Endodermal cell (in vitro differentiated cells): ENCODE data around the gene TAL2. TPM values are rescaled to one million over a fixed set of nuclear protein-coding genes. Genes with fewer than 3 reads are reported as not detected.

Experiments
- DNase-seq: peaks from one replicate; pipeline ENCODE4 v3.0.0-alpha.2; 2017
- H3K27ac ChIP-seq: 2 replicates; pipeline ENCODE4 v1.5.1; 2013; ENCODE audit warnings: mild to moderate bottlenecking, low read depth, low read length, moderate library complexity
- H3K27me3 ChIP-seq: 2 replicates; pipeline ENCODE4 v1.6.1; 2013; ENCODE audit warnings: mild to moderate bottlenecking, low read length, moderate library complexity; ENCODE audit not compliant: insufficient read depth, control insufficient read depth, poor library complexity, severe bottlenecking
- H3K36me3 ChIP-seq: 2 replicates; pipeline ENCODE4 v1.7.0; 2013; ENCODE audit warnings: mild to moderate bottlenecking, low read length, moderate library complexity; ENCODE audit not compliant: control insufficient read depth, insufficient read depth
- H3K4me1 ChIP-seq: one replicate; pipeline ENCODE4 v1.7.0; 2013; ENCODE audit warnings: low read length; ENCODE audit not compliant: control insufficient read depth, insufficient read depth
- H3K4me3 ChIP-seq: 2 replicates; pipeline ENCODE4 v1.5.1; 2013; ENCODE audit warnings: mild to moderate bottlenecking, low read length, moderate library complexity
- H3K9ac ChIP-seq: 2 replicates; pipeline ENCODE4 v1.6.1; 2013; ENCODE audit warnings: mild to moderate bottlenecking, low read length, moderate library complexity; ENCODE audit not compliant: poor library complexity, severe bottlenecking; ENCODE audit errors: extremely low read depth
- H3K9me3 ChIP-seq: 2 replicates; pipeline ENCODE4 v1.6.1; 2013; ENCODE audit warnings: mild to moderate bottlenecking, low read length, moderate library complexity; ENCODE audit not compliant: control insufficient read depth
- H3K27ac Mint-ChIP-seq: 2 replicates; pipeline ENCODE4 v1.8.0; 2020; ENCODE audit warnings: mixed read lengths
- H3K27me3 Mint-ChIP-seq: 2 replicates; pipeline ENCODE4 v1.8.0; 2021; ENCODE audit warnings: mild to moderate bottlenecking, mixed read lengths; ENCODE audit not compliant: insufficient read depth
- H3K36me3 Mint-ChIP-seq: 2 replicates; pipeline ENCODE4 v1.8.0; 2020; ENCODE audit warnings: low read depth, mixed read lengths
- H3K4me1 Mint-ChIP-seq: 2 replicates; pipeline ENCODE4 v1.8.0; 2020; ENCODE audit warnings: mixed read lengths
- H3K4me3 Mint-ChIP-seq: 2 replicates; pipeline ENCODE4 v1.8.0; 2020; ENCODE audit warnings: mild to moderate bottlenecking, moderate library complexity, mixed read lengths
- H3K9me3 Mint-ChIP-seq: 2 replicates; pipeline ENCODE4 v1.8.0; 2020; ENCODE audit warnings: mild to moderate bottlenecking, mixed read lengths
- WGBS, 2 experiments: methylation state at CpG; one replicate each; pipeline versions ENCODE4 v1.1.5 to v1.1.7; 2013; ENCODE audit warnings: missing lambda C conversion rate in 2 of 2, mixed read lengths in 1 of 2; ENCODE audit not compliant: insufficient coverage in 1 of 2, insufficient read length in 1 of 2; 5-methylcytosine and 5-hydroxymethylcytosine counted together
- long read RNA-seq, 4 experiments: library from polyadenylated mRNA in 2 of 4; library from RNA in 1 of 4; library from capped mRNA in 1 of 4; stranded (forward) in 3 of 4; unstranded in 1 of 4; transcript quantifications; one replicate each; pipeline ENCODE4 v2.0.0, GENCODE V29; 2020 to 2021; ENCODE audit warnings: inconsistent platforms in 1 of 4
- polyA plus RNA-seq, 2 experiments: library from polyadenylated mRNA; stranded (reverse); fragments of 50-300 nt; gene quantifications; one replicate each; pipeline ENCODE4 v1.2.3, GENCODE V29; 2013
- total RNA-seq, 2 donors: library from RNA; stranded (reverse); fragmentation: NEBNext Ultra II Directional in 1 of 2; extraction: Animal tissue kit (Norgen Biotek cat#: 25700) in 1 of 2; gene quantifications; 2 replicates in 1 of 2; 3 replicates in 1 of 2; pipeline ENCODE4 v1.2.1, GENCODE V29; 2021
- TF ChIP-seq, protein P1 (sequence below): fragments of 200-600 bp; sonication (generic); conservative IDR thresholded peaks from 2 replicates; pipeline ENCODE4 v1.5.0; 2021; ENCODE audit warnings: antibody characterized with exemption, mild to moderate bottlenecking

TAL2 gene
- total RNA-seq: 1 to 10 TPM; 4.1 to 7.0 TPM
- 4.0 TPM for polyA plus RNA-seq (2013, experiment 1 of 2)
- 2.7 TPM for polyA plus RNA-seq (2013, experiment 2 of 2)
- long read RNA-seq, experiment 1, partial matches to known transcripts: 0 of 3 reads
- long read RNA-seq, experiment 1, other reads (novel, unspliced or antisense): 0 of 3 reads
- long read RNA-seq, experiment 2: 0 reads
- long read RNA-seq, experiment 3: 0 reads
- long read RNA-seq, experiment 4: 0 reads

DNA sequence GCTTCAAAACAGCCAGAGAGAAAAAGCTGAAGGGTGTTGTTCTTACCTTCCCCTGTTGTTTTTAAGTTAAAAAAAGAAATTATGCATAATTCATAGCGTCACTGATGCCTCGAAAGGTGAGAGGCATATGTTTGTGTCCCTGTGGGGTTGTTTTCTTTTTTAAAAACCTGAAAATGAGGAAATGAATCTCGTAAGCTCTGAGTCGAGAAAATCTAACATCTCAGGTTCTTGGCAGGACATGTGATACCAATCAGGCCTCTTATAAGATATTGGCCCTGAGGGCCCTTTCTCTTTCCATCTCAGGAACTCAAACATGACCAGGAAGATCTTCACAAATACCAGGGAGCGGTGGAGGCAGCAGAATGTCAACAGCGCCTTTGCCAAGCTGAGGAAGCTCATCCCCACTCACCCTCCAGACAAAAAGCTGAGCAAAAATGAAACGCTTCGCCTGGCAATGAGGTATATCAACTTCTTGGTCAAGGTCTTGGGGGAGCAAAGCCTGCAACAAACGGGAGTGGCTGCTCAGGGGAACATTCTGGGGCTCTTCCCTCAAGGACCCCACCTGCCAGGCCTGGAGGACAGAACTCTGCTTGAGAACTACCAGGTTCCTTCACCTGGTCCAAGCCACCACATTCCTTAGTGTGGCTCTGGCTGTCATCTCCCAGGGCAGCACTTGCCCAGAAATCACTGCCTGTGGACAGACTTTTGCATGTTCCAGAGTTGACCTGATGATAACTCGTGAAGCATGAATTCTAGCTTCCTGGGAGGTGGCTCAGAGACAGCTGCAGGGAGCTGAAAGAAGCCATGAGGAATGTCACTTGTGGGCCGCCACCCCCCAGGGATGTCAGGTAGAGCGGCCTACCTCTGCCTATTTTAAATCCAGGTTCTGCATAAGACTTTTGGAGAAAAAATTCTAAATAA lies at the start of gene TAL2:
TSS of gene TAL2 (plus strand) at position 274 of the 921 bp plus-strand sequence. CDS start at position 314, 40 bp downstream.
- 94% methylated on average over 8 to 12 of the region's 12 CpGs for WGBS, 2 experiments
- Histone ChIP-seq H3K9ac (no peak within 1 kb of the TSS), H3K4me3 (no peak within 1 kb of the TSS), H3K27ac (no peak within 1 kb of the TSS), H3K9me3 (no peaks in the 10 kb centered on the region), H3K27me3 (peaks cover 48% of the 10 kb centered on the region), H3K4me1 (peaks cover 7% of the 10 kb centered on the region), H3K36me3 (no peaks in the 10 kb centered on the region)
- H3K9me3 Mint-ChIP-seq: no peaks in the 10 kb centered on the region
- no peaks in the 10 kb centered on the region for H3K36me3 Mint-ChIP-seq
- peaks cover 87% of the 10 kb centered on the region for H3K27me3 Mint-ChIP-seq
- H3K27ac Mint-ChIP-seq: no peak within 1 kb of the TSS
- H3K4me3 Mint-ChIP-seq: no peak within 1 kb of the TSS
- H3K4me1 Mint-ChIP-seq: peaks cover 37% of the 10 kb centered on the region
- TF ChIP-seq, protein P1, sequence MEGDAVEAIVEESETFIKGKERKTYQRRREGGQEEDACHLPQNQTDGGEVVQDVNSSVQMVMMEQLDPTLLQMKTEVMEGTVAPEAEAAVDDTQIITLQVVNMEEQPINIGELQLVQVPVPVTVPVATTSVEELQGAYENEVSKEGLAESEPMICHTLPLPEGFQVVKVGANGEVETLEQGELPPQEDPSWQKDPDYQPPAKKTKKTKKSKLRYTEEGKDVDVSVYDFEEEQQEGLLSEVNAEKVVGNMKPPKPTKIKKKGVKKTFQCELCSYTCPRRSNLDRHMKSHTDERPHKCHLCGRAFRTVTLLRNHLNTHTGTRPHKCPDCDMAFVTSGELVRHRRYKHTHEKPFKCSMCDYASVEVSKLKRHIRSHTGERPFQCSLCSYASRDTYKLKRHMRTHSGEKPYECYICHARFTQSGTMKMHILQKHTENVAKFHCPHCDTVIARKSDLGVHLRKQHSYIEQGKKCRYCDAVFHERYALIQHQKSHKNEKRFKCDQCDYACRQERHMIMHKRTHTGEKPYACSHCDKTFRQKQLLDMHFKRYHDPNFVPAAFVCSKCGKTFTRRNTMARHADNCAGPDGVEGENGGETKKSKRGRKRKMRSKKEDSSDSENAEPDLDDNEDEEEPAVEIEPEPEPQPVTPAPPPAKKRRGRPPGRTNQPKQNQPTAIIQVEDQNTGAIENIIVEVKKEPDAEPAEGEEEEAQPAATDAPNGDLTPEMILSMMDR: no peak
- no peak for DNase-seq

DNA sequence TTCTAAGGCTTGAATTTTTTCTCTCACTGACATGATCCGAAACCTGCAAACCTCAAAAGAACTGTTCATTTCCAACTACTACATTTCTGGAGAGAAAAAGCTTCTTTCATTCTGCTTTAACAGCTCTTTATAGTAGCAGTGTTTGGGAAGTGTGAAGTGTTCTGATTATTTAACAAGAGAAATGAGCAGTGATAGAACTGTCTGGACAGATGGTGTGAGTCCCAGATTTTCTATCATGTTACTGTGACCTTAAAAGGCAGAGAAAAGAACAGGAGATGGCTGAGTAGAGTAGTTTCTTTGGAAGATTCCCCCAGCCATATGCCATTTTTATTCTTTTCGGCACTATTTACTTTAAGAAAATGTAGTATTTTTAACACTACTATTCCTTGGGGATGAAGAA lies 41.3 kb upstream of the TAL2 start:
- Histone ChIP-seq H3K27ac (no peak overlapping the region), H3K4me3 (no peak overlapping the region), H3K4me1 (no peaks in the 10 kb centered on the region), H3K9me3 (no peaks in the 10 kb centered on the region), H3K9ac (no peak overlapping the region), H3K27me3 (no peaks in the 10 kb centered on the region), H3K36me3 (peaks cover 3% of the 10 kb centered on the region)
- TF ChIP-seq, protein P1: no peak
- H3K9me3 Mint-ChIP-seq: no peaks in the 10 kb centered on the region
- H3K4me3 Mint-ChIP-seq: no peak overlapping the region
- no peaks in the 10 kb centered on the region for H3K27me3 Mint-ChIP-seq
- WGBS, 2 experiments: 80% methylated on average over 1 of the region's 2 CpGs; no CpG with 5 or more reads in 1 of the 2 experiments
- no peak overlapping the region for H3K27ac Mint-ChIP-seq
- H3K4me1 Mint-ChIP-seq: no peaks in the 10 kb centered on the region
- no peaks in the 10 kb centered on the region for H3K36me3 Mint-ChIP-seq
- no peak for DNase-seq

DNA sequence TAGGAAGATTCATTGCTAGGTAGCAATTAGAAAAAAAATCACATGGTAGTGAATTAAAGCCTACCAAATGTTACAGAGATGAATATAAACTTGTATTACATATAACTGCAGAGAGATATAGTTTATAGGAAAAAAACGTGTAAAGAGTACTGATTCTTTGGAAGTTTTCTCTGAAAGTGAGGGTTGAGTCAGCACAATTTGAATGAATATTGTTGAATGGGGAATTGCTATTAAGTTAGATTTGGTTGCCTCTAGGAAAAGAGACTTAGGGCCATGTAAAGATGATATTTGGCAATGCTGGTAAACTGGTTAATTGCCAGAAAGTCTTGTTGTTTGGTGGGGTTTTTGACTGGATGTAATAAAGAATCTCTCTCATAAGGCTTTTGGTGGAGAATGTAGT lies 37.2 kb upstream of the TAL2 start:
- no peak overlapping the region for H3K27ac Mint-ChIP-seq
- Histone ChIP-seq H3K9me3 (no peaks in the 10 kb centered on the region), H3K4me3 (no peak overlapping the region), H3K27ac (no peak overlapping the region), H3K9ac (no peak overlapping the region), H3K27me3 (no peaks in the 10 kb centered on the region), H3K36me3 (peaks cover 3% of the 10 kb centered on the region), H3K4me1 (no peaks in the 10 kb centered on the region)
- H3K9me3 Mint-ChIP-seq: no peaks in the 10 kb centered on the region
- TF ChIP-seq, protein P1: no peak
- DNase-seq: no peak
- no peaks in the 10 kb centered on the region for H3K27me3 Mint-ChIP-seq
- H3K4me3 Mint-ChIP-seq: no peak overlapping the region
- H3K36me3 Mint-ChIP-seq: peaks cover 2% of the 10 kb centered on the region
- H3K4me1 Mint-ChIP-seq: peaks cover 2% of the 10 kb centered on the region
- 53 to 86% methylated on average over 1 of the region's 1 CpG for WGBS, 2 experiments
